Airway epithelial cell (primary cell): ENCODE measurements around the gene SHLD2. TPM values are rescaled to one million over a fixed set of nuclear protein-coding genes. Genes with fewer than 3 reads are reported as not detected.

Source experiments
- total RNA-seq: library from RNA; depleted of rRNA; stranded (reverse); fragments of >200 nt; gene quantifications from 2 replicates; pipeline ENCODE4 v1.2.3, GENCODE V29; 2015

Gene SHLD2, protein sequence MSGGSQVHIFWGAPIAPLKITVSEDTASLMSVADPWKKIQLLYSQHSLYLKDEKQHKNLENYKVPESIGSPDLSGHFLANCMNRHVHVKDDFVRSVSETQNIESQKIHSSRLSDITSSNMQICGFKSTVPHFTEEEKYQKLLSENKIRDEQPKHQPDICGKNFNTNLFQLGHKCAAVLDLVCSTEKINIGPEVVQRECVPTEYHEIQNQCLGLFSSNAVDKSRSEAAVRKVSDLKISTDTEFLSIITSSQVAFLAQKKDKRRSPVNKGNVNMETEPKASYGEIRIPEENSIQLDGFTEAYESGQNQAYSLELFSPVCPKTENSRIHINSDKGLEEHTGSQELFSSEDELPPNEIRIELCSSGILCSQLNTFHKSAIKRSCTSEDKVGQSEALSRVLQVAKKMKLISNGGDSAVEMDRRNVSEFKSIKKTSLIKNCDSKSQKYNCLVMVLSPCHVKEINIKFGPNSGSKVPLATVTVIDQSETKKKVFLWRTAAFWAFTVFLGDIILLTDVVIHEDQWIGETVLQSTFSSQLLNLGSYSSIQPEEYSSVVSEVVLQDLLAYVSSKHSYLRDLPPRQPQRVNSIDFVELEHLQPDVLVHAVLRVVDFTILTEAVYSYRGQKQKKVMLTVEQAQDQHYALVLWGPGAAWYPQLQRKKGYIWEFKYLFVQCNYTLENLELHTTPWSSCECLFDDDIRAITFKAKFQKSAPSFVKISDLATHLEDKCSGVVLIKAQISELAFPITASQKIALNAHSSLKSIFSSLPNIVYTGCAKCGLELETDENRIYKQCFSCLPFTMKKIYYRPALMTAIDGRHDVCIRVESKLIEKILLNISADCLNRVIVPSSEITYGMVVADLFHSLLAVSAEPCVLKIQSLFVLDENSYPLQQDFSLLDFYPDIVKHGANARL
- 13.4 and 15.8 TPM in 2 replicates for total RNA-seq

DNA sequence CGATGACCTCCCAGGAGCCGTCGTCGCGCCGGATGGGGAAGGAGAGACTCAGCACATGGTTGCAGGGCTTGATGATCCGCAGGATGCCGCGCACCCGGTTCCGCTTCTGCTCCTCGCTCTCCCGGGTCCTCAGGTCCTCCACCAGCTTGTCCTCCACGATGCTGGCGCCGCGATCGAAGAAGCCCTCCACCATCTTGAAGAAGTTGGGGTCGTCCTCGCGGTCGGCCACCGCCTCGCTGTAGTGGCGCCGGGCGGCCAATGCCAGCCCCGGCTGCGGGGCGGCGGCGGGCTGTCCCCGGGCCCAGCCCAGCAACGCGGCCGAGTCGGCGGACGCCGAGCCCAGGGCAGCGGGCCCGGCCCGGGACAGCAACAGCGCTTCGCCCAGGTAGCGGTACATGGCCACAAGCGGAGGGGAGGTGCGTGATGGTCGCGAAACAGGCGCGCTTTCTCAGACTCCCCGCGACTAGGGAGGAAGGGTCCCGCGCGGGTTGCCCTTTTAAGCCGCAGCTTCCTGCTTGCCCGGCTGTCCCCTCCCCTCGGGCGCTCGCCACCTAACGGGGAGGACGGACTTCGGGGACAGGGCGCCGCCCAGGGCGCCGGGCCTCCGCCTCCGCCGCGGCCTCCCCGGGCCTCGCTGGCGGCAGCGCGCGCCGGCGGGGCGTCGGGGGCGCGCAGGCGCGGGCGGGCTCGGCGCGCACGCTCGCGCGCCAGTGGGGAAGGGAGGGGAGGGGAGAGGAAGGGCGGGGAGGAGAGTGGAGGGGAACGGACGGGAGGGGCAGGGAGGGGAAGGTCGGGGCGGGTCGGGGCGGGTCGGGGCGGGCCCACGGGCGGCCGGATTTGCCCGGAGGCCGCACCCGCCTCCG lies at the start of gene SHLD2, which contains the start of gene GLUD1:
Gene SHLD2 (plus strand): TSS at position 834 of the 863 bp plus-strand sequence. CDS start 56,149 bp downstream, outside the sequence.
Gene GLUD1 (minus strand): TSS at position 471 of the 863 bp plus-strand sequence. CDS start 74 bp downstream, at position 397.

DNA sequence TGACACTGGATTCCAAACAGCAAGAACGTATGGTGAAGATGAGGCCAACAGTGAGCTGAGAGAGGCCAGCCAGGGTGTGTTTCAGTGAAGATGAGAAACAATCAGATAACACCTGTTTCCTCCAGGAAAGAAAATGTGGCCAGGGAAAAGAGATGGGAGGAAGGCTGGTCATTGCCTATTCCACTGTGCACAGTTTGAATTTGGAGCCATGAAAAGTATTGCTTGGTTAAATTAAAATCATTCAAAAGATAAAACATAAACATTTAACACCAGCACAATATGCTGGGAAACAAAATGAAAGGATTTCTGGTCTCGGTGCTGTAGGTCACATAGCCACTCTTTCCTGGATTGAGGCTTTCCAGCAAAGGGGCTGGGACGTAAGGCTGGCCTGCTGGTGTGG lies 130.1 kb downstream of the SHLD2 start, which contains the start of gene NUTM2A:
Gene NUTM2A (plus strand): TSS at position 301 of the 400 bp plus-strand sequence. CDS start 383 bp downstream, outside the sequence.

Other genes starting within 250 kb of the SHLD2 start
- gene MMRN2, start 137.6 kb upstream of the SHLD2 start, total RNA-seq: 4.8 and 6.8 TPM in 2 replicates
- gene SNCG, start 136.6 kb upstream of the SHLD2 start, total RNA-seq: 8.9 and 14.5 TPM in 2 replicates
- 47.0 and 63.1 TPM in 2 replicates for gene ADIRF, start 126.7 kb upstream of the SHLD2 start, total RNA-seq
- gene FAM25A, start 74.9 kb upstream of the SHLD2 start, total RNA-seq: 20.3 and 29.8 TPM in 2 replicates
- gene GLUD1, start 363 bp upstream of the SHLD2 start, total RNA-seq: 169 and 182 TPM in 2 replicates
- 0.93 and 2.4 TPM in 2 replicates for gene NUTM2A, start 130.2 kb downstream of the SHLD2 start, total RNA-seq